ENCODE data around the gene COL6A6.

Gene COL6A6

GRCh38 chr3:130558366-130558765 lies 41.4 kb downstream of the COL6A6 start:
- Mint-ChIP-seq H3K27me3 (peaks cover 27% of the 10 kb centered on the region), H3K4me1 (no peaks in the 10 kb centered on the region), H3K27ac (no peak overlapping the region), H3K4me3 (no peak overlapping the region), H3K36me3 (peaks cover 6% of the 10 kb centered on the region), H3K9me3 (peaks cover 4% of the 10 kb centered on the region)
- no peak for ATAC-seq

- no peaks in the 10 kb centered on the region for H3K4me1 Mint-ChIP-seq
- H3K4me3 Mint-ChIP-seq, result no peak overlapping the region
- H3K36me3 Mint-ChIP-seq, result no peaks in the 10 kb centered on the region
- no peaks in the 10 kb centered on the region for H3K9me3 Mint-ChIP-seq
- ATAC-seq, result no peak
- peaks cover 9% of the 10 kb centered on the region for H3K27me3 Mint-ChIP-seq
- H3K27ac Mint-ChIP-seq, result no peak overlapping the region
Observed at GRCh38 chr3:130565224-130565623, 48.2 kb downstream of the COL6A6 start.

Data from stimulated activated memory B cell treated with anti-CD40 and anti-IgM and Interleukin-4, amounts not matched to agents 10 μg/mL and 1 μg/mL and 100 μg/mL, for 72 hours (primary cell).